WTC11 (cell line): Measurements from ENCODE around the gene NKAP. TPM values are rescaled to one million over a fixed set of nuclear protein-coding genes. Genes with fewer than 3 reads are reported as not detected.

Experiments used
- total RNA-seq: library from RNA; stranded (reverse); gene quantifications from 3 replicates; pipeline ENCODE4 v1.2.3, GENCODE V29; 2021

NKAP gene
- total RNA-seq, 1 experiment from 2014 or later = 6.9 TPM

Other genes starting within 250 kb of the NKAP start
- 3.6 to 5.0 TPM (median 4.3 TPM) in 3 replicates for gene SOWAHD, start 185.2 kb downstream of the NKAP start, total RNA-seq
- 1,551 to 1,842 TPM (median 1,763 TPM) in 3 replicates for gene RPL39, start 152.1 kb downstream of the NKAP start, total RNA-seq
- gene UPF3B, start 90.8 kb downstream of the NKAP start, total RNA-seq = 19.2 to 23.1 TPM (median 23.0 TPM) in 3 replicates
- gene RNF113A, start 72.0 kb downstream of the NKAP start, total RNA-seq = 16.5 to 16.9 TPM (median 16.6 TPM) in 3 replicates
- 84.3 to 89.9 TPM (median 89.4 TPM) in 3 replicates for gene NDUFA1, start 71.9 kb downstream of the NKAP start, total RNA-seq
- gene AKAP14, start 47.9 kb downstream of the NKAP start, total RNA-seq = 0.85 to 1.6 TPM in 2 of 3 replicates, not detected in the other
- gene RHOXF2B, start 133.9 kb upstream of the NKAP start, total RNA-seq = 0.23 TPM in 1 of 3 replicates, not detected in the others
- gene RHOXF1, start 172.2 kb upstream of the NKAP start, total RNA-seq = not detected in 3 replicates
- gene RHOXF2, start 214.9 kb upstream of the NKAP start, total RNA-seq = 0.07 to 0.20 TPM in 2 of 3 replicates, not detected in the other